Articular chondrocyte of knee joint (primary cell): Measurements from ENCODE around the gene ERCC6. TPM values are rescaled to one million over a fixed set of nuclear protein-coding genes. Genes with fewer than 3 reads are reported as not detected.

Experiments
- total RNA-seq: library from RNA; depleted of rRNA; stranded (reverse); fragments of >200 nt; gene quantifications from 2 replicates; pipeline ENCODE4 v1.2.3, GENCODE V29; 2012

Gene ERCC6
- 31.8 and 61.5 TPM in 2 replicates for total RNA-seq

GRCh38 chr10:49538381-49539319, at the start of gene ERCC6:
Gene ERCC6, minus strand, starts transcription at chr10:49539121.

Other genes with a start within 250 kb of the ERCC6 start
- under 0.01 TPM in 1 of 2 replicates, not detected in the other for gene C10orf71, start 240.0 kb downstream of the ERCC6 start, total RNA-seq
- gene DRGX, start 143.0 kb downstream of the ERCC6 start, total RNA-seq: not detected in 2 replicates
- not detected in 2 replicates for gene SLC18A3, start 71.2 kb upstream of the ERCC6 start, total RNA-seq
- not detected in 2 replicates for gene CHAT, start 74.9 kb upstream of the ERCC6 start, total RNA-seq
- gene C10orf53, start 140.5 kb upstream of the ERCC6 start, total RNA-seq: not detected in 2 replicates
- gene OGDHL, start 223.2 kb upstream of the ERCC6 start, total RNA-seq: under 0.01 and 0.54 TPM in 2 replicates